Adipose tissue (tissue), 3 donors: ENCODE results near the gene NDUFB8. TPM values are rescaled to one million over a fixed set of nuclear protein-coding genes. Genes with fewer than 3 reads are reported as not detected.

Experiments used
- H3K27ac ChIP-seq: one replicate; pipeline ENCODE4 v1.5.1; 2013; ENCODE audit warnings: low read depth, low read length
- WGBS, 3 donors: extraction: QIAGEN DNeasy Blood & Tissue Kit; methylation state at CpG; one replicate each; pipeline ENCODE4 v1.1.7; 2013; 5-methylcytosine and 5-hydroxymethylcytosine counted together
- polyA plus RNA-seq, 3 donors: library from polyadenylated mRNA; stranded (reverse); fragments of 200-250 nt; gene quantifications; one replicate each; pipeline ENCODE4 v1.2.3, GENCODE V29; 2013
- donor health status: healthy with polysubstance abuse.
- donor health status: Bipolar disorder and iron deficiency.
- donor health status: healthy.

The NDUFB8 gene
- polyA plus RNA-seq, 3 donors, result 140 to 379 (median 306) TPM

GRCh38 chr10:100515612-100516011 is 14.1 kb downstream of the NDUFB8 start:
- H3K27ac ChIP-seq, result no peak overlapping the region
- 68 to 82% (median 75%) methylated on average over 3 of the region's 3 CpGs for WGBS, 3 donors

DNA sequence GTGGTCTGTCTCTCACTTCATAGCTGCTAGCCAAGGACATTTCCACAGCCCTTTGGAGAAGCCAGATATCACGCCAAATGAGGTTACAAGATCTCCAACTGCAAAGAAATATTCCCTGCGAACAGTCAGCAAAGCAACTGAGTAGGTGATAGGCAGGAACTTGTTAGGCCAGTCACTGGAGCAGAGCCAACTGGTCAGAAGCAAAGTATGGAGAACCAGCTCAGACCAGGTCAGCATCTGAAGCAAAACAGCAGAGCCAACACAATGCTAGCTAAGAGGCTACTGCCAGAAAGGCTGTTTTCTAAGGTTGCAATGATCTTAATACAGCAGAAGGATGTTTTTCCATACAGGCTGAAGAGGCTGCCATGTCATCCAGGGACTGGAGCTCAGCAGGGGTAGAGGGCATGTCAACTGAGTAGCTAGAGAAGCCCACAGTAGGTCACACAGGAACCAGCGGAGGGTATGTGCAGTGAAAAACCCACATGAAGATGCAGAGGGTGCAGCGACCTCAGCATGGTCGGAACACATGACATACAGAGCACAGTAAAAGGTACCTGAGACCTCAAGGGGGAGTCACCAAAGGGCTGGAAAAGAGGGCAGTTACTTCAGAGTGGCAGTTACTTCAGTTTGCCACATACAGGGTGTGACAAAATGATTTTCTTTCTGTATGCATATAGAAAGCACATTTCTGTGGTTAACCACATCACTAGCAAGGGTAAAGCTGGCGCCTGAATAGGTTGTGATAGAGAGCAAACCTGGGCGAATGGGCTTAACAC is 18.9 kb downstream of the NDUFB8 start:
- WGBS, 3 donors, result 54 to 75% (median 65%) methylated on average over 7 of the region's 7 CpGs
- H3K27ac ChIP-seq, result no peak overlapping the region

DNA sequence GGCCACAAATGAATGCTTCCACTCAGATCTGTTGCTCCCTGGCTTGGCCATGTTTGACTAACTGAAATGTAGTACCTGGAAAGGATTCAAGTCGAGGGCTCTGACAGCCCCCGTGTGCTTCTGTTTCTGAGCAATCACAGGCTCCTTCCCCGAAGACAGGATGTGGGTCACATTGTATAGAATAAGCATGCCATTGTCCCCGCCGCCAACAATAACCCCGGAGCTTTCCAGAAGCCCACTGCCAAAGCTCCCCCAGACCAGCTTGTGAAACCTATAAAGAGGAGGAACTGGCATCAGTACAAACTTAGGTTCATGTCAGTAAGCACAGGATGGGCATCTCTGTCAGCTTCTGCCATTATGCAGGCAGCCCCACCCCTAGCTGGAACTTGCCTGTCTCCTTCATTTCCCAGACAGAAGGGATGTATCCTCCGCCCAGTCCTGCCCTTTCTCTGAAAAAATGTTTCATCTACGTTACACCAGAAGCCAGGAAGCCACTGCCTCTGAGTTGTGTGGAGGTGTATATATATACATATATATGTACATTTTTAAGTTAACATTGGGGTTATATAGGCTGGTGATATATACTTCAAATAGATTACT is 20.3 kb downstream of the NDUFB8 start:
- WGBS, 3 donors, result 60 to 83% (median 66%) methylated on average over 8 of the region's 8 CpGs
- no peak overlapping the region for H3K27ac ChIP-seq

- WGBS, 3 donors, result 53 to 66% (median 54%) methylated on average over 3 of the region's 3 CpGs
Observed at GRCh38 chr10:100508691-100509150, 20.9 kb downstream of the NDUFB8 start.

GRCh38 chr10:100508266-100508665 is 21.4 kb downstream of the NDUFB8 start:
- WGBS, 3 donors, result 50 to 72% (median 61%) methylated on average over 1 of the region's 1 CpG
- no peak overlapping the region for H3K27ac ChIP-seq

More at GRCh38 chr10:100508691-100509150, 20.9 kb downstream of the NDUFB8 start:
- no peak overlapping the region for H3K27ac ChIP-seq

DNA sequence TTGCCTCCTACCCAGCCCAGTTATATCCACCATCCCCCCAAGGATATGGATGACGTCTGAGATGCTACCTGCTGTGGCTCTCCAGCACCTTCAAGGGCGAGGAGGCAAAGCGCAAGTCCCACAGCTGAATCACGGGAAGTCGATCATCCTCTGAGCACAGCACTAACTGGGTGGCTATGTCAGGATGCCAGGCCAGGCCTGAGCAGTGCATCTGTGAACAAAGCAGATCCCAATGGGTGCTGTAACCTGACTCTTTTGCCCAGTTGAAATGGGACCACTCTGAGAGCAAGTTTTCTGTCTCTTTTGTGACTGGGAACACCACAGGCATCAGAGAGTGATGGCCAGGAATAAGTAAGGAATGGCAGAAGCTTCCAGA is 22.3 kb downstream of the NDUFB8 start:
- no peak overlapping the region for H3K27ac ChIP-seq
- WGBS, 3 donors, result 90 to 96% (median 92%) methylated on average over 5 of the region's 5 CpGs

DNA sequence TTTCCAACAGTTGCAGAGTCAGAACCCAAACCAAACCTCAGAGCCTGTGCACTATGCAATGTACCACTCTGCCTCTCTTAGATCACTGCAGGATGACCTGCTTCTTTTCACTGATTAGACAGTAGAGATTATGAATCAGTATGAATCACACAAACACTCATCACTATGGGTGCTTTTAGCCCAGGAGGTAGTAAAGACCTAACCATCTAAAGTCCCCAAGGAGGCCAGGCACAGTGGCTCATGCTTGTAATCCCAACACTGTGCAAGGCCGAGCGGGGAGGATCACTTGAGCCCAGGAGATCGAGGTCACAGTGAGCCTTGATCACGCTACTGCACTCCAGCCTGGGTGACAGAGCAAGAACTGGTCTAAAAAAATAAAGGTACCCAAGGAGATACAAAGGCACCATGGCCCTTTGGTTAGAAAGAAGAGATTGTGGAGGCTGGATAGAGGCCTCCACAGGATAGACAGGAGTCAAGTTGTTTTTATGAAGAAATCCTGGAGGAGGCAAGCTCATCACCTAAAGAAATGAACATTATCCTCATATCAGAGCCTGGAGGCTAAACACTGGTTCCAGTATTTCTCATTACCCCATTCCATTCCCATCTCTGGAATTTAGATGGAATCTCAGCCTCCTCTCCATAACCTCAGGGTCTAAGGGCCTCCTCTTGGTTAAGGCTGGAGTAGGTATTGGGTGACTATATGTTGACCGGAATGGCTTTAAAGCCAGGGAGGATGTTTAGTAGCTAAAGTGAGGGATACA is 22.9 kb downstream of the NDUFB8 start:
- 97 to 98% (median 97%) methylated on average over 5 of the region's 5 CpGs for WGBS, 3 donors
- H3K27ac ChIP-seq, result no peak overlapping the region

DNA sequence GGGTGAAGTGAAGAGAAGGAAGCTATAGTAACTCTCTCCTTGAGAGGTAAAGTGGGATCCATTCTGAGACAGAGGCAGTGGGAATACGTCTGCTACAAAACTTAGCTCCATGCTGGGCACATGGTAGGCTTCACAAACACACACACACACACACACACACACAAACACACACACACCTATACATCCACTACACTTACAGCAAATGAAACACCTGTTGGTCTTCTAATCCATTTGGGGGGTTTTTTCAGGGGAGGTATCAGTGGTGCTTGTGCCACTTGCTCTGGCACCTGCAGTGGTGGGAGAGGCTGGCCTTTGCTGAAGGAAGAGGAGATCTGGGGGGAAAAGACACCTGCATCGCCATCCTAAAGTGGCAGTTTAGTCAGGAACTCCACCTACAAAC is 24.5 kb downstream of the NDUFB8 start:
- 91 to 100% (median 93%) methylated on average over 2 of the region's 2 CpGs for WGBS, 3 donors
- no peak overlapping the region for H3K27ac ChIP-seq

DNA sequence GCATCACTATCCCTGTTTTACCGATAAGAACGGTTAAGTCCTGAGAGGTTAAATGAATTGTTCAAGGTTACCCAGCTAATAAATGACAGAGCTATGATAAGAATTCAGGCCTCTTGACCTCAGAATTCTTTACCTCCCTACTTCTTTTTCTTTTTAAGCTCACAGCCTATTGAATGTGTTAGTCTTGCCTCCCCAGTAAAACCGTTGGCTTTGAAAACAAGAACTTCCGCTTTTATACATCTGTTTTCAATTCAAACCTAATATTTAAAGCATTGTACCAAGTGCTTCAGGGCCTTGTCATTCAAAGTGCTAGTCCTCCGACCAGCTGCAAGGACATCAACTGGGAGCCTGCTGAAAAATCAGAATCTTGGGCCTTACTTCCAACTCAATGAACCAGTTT is 25.6 kb downstream of the NDUFB8 start:
- no peak overlapping the region for H3K27ac ChIP-seq
- 34 to 81% (median 77%) methylated on average over 5 of the region's 5 CpGs for WGBS, 3 donors

GRCh38 chr10:100502926-100503494 is 26.7 kb downstream of the NDUFB8 start:
- no peak overlapping the region for H3K27ac ChIP-seq
- WGBS, 3 donors, result 92 to 97% (median 97%) methylated on average over 1 of the region's 1 CpG

- H3K27ac ChIP-seq, result no peak overlapping the region
Observed at GRCh38 chr10:100501423-100501822, 28.2 kb downstream of the NDUFB8 start.

DNA sequence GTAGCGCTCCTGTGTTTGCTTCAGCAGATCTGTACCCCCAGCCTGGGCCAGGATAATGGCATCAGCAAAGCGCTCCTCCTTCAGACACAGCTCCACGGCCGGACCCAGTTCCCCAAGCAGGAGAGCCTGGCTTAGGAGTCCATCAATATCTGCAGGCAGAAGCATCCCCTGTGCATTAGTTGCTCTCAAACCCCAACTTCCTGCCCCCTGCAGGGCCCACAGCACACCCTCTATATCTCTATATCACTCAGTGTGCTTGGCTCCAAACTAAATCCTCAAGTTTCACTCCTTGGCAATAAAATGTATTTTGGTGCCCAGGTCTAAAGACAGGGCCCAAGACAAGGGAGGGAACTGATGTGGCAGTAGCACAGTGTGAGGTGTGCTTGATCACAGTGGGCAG is 31.6 kb downstream of the NDUFB8 start:
- no peak overlapping the region for H3K27ac ChIP-seq
- 95 to 98% (median 98%) methylated on average over 4 of the region's 4 CpGs for WGBS, 3 donors

- 92 to 95% (median 93%) methylated on average over 2 of the region's 2 CpGs for WGBS, 3 donors
- no peak overlapping the region for H3K27ac ChIP-seq
Observed at GRCh38 chr10:100496567-100496966, 33.1 kb downstream of the NDUFB8 start.

DNA sequence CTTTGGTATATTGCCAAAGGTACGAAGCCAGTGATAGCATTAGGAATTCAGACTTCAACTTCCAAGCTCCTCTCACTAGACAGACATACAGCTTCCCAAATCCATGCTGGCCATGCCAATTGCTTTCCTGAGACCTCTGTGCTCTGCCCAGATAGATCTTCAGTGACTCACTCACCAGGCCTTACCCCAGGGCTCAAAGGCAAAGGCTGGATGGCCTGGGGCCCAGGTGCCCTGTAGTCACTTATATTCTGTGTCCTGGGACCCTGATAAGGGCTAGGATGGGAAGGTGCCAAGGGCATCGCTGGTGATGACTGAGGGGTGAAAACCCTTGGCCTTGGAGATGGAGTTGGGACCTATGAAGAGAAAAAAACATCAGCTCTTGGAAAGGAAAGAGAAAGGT is 39.1 kb downstream of the NDUFB8 start:
- WGBS, 3 donors, result 76 to 94% (median 93%) methylated on average over 2 of the region's 2 CpGs
- no peak overlapping the region for H3K27ac ChIP-seq

GRCh38 chr10:100489396-100489795 is 40.3 kb downstream of the NDUFB8 start:
- H3K27ac ChIP-seq, result no peak overlapping the region
- WGBS, 3 donors, result 83 to 88% (median 86%) methylated on average over 5 of the region's 5 CpGs

DNA sequence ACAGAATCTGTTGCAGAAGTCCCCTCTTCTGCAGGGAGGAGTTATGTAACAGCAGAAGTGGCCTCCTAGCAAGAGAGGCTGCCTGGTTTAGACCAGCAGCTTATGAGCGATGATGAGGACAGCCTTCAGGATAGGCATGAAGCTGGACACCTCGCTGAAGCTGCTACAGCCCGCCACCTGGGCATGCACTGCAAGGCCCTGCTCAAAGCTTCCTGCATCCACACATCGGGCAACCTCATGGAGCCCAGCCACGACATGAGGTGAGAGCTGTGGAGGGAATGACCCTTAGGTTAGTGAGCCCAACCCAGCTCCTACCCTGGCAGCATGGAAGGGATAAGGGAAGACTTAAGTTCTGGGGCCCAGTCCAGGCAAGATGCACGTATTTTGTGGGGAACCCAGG is 42.1 kb downstream of the NDUFB8 start:
- WGBS, 3 donors, result 96 to 98% (median 98%) methylated on average over 6 of the region's 6 CpGs
- H3K27ac ChIP-seq, result no peak overlapping the region

DNA sequence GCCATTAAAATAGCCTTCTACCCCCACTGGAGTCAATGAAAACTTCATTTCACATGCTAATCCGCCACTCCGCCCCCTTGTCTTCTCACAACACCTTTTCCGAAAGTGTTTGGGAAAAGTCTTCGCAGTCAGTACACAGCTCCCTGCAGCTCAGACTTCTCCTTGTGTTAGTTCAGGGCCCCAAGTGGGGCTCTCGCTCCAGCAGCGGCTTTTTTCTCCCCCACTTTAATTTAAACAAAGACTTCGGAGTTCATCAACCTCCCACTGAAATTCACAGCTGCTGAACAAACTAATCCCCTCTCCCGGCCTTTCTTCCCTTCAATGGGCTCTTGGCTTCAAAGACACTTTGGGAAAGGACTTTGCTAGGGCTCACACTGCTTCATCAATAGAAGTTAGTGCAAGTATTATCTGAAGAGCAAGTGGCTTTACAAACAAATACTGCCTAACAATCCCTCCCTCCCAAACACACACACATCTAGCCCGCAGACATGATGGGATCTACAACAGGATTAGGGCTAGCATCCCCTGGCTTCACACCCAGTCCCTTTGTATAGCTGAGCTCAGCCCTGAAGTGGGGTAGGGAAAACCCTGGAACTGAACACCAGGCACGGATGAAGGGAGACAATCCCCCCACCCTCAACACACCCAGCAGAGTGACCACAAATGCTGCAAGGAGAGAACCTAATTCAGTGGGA is 43.7 kb downstream of the NDUFB8 start:
- whole genome bisulfite sequencing, 3 donors, result 90 to 94% (median 91%) methylated on average over 10 of the region's 10 CpGs
- H3K27ac ChIP-seq, result no peak overlapping the region

GRCh38 chr10:100485366-100485765 is 44.3 kb downstream of the NDUFB8 start:
- 81 to 85% (median 83%) methylated on average over 8 of the region's 8 CpGs for WGBS, 3 donors
- no peak overlapping the region for H3K27ac ChIP-seq
